Measurements from ENCODE around the gene HOXA11.

Gene HOXA11

DNA sequence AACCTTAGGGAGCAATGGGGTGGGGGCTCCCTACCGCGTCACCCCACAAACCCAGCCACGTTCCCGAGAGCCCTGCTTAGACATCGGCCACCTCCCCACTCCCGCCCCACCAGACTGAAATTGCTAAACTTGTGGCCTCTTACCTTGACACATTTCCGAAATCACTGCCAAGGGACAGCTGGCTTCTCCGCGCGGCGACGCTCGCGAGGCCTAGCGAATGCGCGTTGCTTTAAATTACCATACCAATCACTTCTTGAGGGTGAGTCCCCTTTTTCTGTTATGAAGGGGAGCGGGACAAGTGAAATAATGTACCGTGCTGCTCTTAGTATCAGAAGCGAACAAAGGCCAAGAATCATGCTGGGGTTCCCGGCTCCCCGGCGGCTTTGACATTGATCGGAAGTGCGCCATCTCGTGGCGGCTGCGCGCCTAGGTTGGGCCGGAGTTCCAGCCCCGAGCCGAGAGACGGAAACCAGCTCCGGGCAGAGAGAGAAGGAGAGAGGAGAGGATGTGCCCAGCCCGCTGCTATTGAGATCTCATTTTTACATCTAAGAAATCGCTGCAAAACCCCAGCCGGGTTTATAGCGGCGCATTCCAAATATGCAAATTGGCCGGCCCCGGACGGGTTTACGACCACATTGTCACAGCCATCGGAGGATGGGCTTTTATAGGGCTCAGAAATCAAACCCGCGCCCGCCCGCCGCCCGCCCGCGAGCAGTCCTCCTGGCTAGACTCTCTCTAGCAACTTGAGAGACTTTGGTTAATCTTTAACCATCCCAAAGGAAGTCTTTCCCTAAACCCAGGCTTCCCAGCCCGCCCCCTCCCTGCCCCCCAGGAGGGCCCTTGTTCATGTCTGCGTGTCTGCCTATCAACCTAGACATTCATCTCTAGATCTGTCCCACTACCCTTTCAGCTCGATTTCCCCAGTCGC, 5.3 kb downstream of the HOXA11 start:
- no peak for TF ChIP-seq FOXP2 (optimal IDR thresholded peaks at IDR 0.05; ENCODE audit: borderline replicate concordance, extremely low read depth, extremely low read length, insufficient read depth)
- no peak for TF ChIP-seq SIN3A (IDR thresholded peaks at IDR 0.05; ENCODE audit: borderline replicate concordance, insufficient read depth, low read length)
- TF ChIP-seq, protein P1, sequence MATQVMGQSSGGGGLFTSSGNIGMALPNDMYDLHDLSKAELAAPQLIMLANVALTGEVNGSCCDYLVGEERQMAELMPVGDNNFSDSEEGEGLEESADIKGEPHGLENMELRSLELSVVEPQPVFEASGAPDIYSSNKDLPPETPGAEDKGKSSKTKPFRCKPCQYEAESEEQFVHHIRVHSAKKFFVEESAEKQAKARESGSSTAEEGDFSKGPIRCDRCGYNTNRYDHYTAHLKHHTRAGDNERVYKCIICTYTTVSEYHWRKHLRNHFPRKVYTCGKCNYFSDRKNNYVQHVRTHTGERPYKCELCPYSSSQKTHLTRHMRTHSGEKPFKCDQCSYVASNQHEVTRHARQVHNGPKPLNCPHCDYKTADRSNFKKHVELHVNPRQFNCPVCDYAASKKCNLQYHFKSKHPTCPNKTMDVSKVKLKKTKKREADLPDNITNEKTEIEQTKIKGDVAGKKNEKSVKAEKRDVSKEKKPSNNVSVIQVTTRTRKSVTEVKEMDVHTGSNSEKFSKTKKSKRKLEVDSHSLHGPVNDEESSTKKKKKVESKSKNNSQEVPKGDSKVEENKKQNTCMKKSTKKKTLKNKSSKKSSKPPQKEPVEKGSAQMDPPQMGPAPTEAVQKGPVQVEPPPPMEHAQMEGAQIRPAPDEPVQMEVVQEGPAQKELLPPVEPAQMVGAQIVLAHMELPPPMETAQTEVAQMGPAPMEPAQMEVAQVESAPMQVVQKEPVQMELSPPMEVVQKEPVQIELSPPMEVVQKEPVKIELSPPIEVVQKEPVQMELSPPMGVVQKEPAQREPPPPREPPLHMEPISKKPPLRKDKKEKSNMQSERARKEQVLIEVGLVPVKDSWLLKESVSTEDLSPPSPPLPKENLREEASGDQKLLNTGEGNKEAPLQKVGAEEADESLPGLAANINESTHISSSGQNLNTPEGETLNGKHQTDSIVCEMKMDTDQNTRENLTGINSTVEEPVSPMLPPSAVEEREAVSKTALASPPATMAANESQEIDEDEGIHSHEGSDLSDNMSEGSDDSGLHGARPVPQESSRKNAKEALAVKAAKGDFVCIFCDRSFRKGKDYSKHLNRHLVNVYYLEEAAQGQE (IDR thresholded peaks at IDR 0.05; ENCODE audit: insufficient read depth in 1 of 2, low read depth in 2 of 2, low read length in 2 of 2): no peak
- TF ChIP-seq POLR2AphosphoS5 (IDR thresholded peaks at IDR 0.05; ENCODE audit: low read depth, low read length): no peak
- no peak for TF ChIP-seq TAF1 (IDR thresholded peaks at IDR 0.05; ENCODE audit: borderline replicate concordance, insufficient read depth, low read length)

DNA sequence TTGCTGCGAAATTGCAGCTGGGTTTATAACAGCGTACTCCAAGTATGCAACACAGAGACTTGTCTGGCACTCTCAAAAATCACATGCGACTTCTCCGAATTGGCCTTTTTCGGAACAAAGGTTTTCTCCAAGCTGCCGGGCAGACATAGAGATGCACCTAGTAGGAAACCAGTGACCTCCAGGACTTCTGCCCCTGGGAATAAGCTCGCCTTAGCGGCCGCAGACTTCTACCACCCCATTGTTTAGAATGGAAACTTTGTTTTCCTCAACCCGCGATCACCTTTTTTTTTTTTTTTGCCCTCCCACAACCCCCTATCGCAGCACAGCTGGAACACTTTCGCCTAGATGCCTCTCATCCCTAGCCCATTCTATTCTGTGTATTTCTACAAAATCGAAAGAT, 6.0 kb downstream of the HOXA11 start:
- no peak for TF ChIP-seq TAF1 (IDR thresholded peaks at IDR 0.05; ENCODE audit: borderline replicate concordance, insufficient read depth, low read length)
- TF ChIP-seq, protein P1 (IDR thresholded peaks at IDR 0.05; ENCODE audit: insufficient read depth in 1 of 2, low read depth in 2 of 2, low read length in 2 of 2): no peak
- TF ChIP-seq FOXP2 (optimal IDR thresholded peaks at IDR 0.05; ENCODE audit: borderline replicate concordance, extremely low read depth, extremely low read length, insufficient read depth): no peak
- TF ChIP-seq SIN3A (IDR thresholded peaks at IDR 0.05; ENCODE audit: borderline replicate concordance, insufficient read depth, low read length): no peak
- no peak for TF ChIP-seq POLR2AphosphoS5 (IDR thresholded peaks at IDR 0.05; ENCODE audit: low read depth, low read length)

DNA sequence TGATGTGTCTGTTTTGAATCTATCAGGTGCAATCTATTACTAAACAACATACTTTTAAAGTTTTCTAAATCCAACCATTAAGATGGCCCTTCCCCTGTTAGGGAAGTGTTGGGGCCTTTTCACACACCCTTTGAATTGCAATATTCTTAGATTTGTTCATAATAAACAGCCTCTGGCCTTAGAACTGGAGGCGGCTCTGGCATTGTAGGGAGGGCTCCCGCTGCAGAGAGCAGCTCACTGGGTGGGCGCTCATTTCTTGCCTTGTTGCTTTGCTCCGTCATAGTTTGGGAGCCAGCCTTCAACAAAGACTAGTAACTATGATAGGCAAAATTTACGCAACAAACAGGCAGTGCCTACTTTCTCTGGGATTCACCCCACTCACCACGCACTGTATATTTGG, 6.7 kb downstream of the HOXA11 start:
- TF ChIP-seq SIN3A (IDR thresholded peaks at IDR 0.05; ENCODE audit: borderline replicate concordance, insufficient read depth, low read length): no peak

DNA sequence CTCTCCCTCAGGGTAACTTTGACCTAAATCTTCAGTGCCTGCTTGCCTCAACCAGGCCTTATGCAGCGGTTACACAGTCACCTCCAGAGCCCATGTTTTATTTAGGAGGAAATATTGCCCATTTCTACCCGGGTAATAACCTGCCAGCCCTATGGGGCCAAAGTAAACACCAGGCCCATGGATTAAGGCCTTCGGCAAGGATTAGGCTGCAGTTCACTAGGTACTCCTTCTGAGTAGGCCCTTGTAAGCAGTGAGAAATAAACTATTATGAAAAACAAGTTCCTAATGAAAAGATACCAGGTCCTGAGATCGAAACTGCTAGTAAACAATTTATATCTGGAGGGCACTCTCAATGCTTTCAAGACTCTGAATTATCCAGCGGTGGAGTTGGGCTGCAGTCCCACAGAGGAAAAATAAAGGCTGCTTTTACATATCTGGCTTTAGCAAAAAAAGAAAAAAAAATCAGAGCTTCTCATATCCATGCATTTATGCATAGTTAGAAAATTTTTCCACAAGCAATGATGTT, 7.2 kb downstream of the HOXA11 start:
- TF ChIP-seq TAF1 (IDR thresholded peaks at IDR 0.05; ENCODE audit: borderline replicate concordance, insufficient read depth, low read length) (no peak), SIN3A (IDR thresholded peaks at IDR 0.05; ENCODE audit: borderline replicate concordance, insufficient read depth, low read length) (no peak), POLR2AphosphoS5 (IDR thresholded peaks at IDR 0.05; ENCODE audit: low read depth, low read length) (no peak), FOXP2 (optimal IDR thresholded peaks at IDR 0.05; ENCODE audit: borderline replicate concordance, extremely low read depth, extremely low read length, insufficient read depth) (no peak)
- TF ChIP-seq, protein P1 (IDR thresholded peaks at IDR 0.05; ENCODE audit: insufficient read depth in 1 of 2, low read depth in 2 of 2, low read length in 2 of 2): no peak

DNA sequence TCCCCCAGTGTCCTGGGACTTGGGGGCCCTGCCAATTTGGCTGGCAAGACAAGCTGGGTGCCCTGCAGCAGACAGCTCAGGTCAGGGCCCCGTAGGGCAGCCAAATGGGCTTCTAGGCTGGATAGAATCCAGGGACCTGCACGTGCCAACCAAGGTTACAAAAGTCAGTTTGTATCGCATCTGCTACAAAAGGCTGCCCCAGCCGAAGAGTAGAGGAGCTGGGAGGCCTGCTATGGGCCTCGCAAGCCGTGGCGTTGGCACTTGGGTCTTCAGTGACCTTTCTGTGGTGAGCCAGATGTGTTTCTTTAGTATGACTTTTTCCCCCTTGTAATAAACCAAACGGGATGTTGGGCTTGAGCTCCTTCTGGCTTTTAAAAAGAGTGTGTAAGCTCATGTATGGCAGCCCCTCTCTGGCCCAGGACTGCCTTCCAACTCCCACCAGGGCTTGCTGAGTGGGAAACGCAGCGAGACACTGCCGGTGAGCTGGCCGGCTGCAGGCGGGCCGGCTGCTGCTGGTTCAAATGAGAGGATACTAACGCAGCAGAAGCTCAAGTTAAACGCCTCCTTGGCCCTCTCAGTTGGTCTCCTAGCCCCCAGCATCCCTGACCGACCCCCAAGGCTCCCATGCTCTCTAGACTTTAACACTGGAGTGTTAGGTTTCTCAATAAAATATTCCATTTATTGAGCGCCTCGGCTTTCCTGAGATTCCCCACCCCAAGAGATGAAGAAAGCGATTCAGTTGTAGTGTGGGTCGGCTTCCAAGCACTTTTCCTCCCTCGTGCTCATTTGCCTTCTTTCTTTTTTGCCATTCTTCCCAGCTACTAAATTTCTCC, 7.9 kb downstream of the HOXA11 start:
- TF ChIP-seq FOXP2 (optimal IDR thresholded peaks at IDR 0.05; ENCODE audit: borderline replicate concordance, extremely low read depth, extremely low read length, insufficient read depth) (no peak), POLR2AphosphoS5 (IDR thresholded peaks at IDR 0.05; ENCODE audit: low read depth, low read length) (no peak), TAF1 (IDR thresholded peaks at IDR 0.05; ENCODE audit: borderline replicate concordance, insufficient read depth, low read length) (no peak), SIN3A (IDR thresholded peaks at IDR 0.05; ENCODE audit: borderline replicate concordance, insufficient read depth, low read length) (no peak)
- TF ChIP-seq, protein P1 (IDR thresholded peaks at IDR 0.05; ENCODE audit: insufficient read depth in 1 of 2, low read depth in 2 of 2, low read length in 2 of 2): no peak

Data from PFSK-1 (cell line).